K562 treated with DMSO at 1 percent for 48 hours (cell line): ENCODE results near the gene PCDHGB1. TPM values are rescaled to one million over a fixed set of nuclear protein-coding genes. Genes with fewer than 3 reads are reported as not detected.

Experiments
- total RNA-seq: library from RNA; unstranded; fragments of 300-600 nt; gene quantifications from 2 replicates; pipeline ENCODE4 v1.2.3, GENCODE V29; 2022; ENCODE audit warnings: low replicate concordance; ENCODE audit errors: extremely low read depth

The PCDHGB1 gene
- total RNA-seq, 1 experiment from 2014 or later, result not detected

DNA sequence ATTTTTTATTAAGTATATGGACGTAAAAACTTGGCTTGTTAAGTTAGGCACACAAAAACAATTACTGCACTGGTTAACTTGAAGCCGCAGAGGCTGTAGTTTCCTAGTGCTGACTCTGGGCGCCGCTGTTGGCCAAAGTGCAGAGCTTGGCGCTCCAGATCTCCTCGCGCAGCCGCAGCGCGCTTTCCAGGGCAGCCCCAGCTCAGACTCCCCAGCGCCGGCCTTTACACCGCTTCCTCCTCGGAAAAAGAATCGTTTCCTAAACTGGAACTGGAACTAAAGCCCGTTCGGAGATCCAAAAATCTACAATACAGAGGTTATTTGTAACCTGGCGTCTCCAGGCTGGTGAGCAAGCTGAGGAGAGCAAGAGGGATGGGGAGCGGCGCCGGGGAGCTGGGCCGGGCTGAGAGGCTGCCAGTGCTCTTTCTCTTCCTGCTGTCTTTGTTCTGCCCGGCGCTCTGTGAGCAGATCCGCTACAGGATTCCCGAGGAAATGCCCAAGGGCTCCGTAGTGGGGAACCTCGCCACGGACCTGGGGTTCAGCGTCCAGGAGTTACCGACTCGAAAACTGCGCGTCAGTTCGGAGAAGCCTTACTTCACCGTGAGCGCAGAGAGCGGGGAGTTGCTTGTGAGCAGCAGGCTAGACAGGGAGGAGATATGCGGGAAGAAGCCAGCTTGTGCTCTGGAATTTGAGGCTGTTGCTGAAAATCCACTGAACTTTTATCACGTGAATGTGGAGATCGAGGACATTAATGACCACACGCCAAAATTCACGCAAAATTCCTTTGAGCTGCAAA is 48.1 kb downstream of the PCDHGB1 start, which contains the start of gene PCDHGB5:
PCDHGB5 (plus strand) TSS at position 192 of the 796 bp plus-strand sequence; CDS start at position 373, 181 bp downstream.

Other genes with a start within 250 kb of the PCDHGB1 start
- not detected in 2 replicates for gene PCDHB3, start 249.6 kb upstream of the PCDHGB1 start, total RNA-seq
- gene PCDHB4, start 228.3 kb upstream of the PCDHGB1 start, total RNA-seq, result not detected in 2 replicates
- not detected in 2 replicates for gene PCDHB5, start 214.9 kb upstream of the PCDHGB1 start, total RNA-seq
- gene PCDHB6, start 200.0 kb upstream of the PCDHGB1 start, total RNA-seq, result not detected in 2 replicates
- not detected in 2 replicates for gene PCDHB7, start 177.5 kb upstream of the PCDHGB1 start, total RNA-seq
- gene PCDHB8, start 172.3 kb upstream of the PCDHGB1 start, total RNA-seq, result not detected in 2 replicates
- not detected in 2 replicates for gene PCDHB16, start 167.7 kb upstream of the PCDHGB1 start, total RNA-seq
- gene PCDHB9, start 162.9 kb upstream of the PCDHGB1 start, total RNA-seq, result not detected in 2 replicates
- gene PCDHB10, start 157.7 kb upstream of the PCDHGB1 start, total RNA-seq, result not detected in 2 replicates
- gene PCDHB11, start 150.5 kb upstream of the PCDHGB1 start, total RNA-seq, result not detected in 2 replicates
- gene PCDHB12, start 141.4 kb upstream of the PCDHGB1 start, total RNA-seq, result not detected in 2 replicates
- not detected in 2 replicates for gene PCDHB13, start 136.2 kb upstream of the PCDHGB1 start, total RNA-seq
- gene PCDHB14, start 126.8 kb upstream of the PCDHGB1 start, total RNA-seq, result not detected in 2 replicates
- gene PCDHB15, start 104.7 kb upstream of the PCDHGB1 start, total RNA-seq, result not detected in 2 replicates
- gene SLC25A2, start 46.0 kb upstream of the PCDHGB1 start, total RNA-seq, result not detected in 2 replicates
- gene TAF7, start 29.3 kb upstream of the PCDHGB1 start, total RNA-seq, result not detected in 2 replicates
- not detected in 2 replicates for gene PCDHGA1, start 19.6 kb upstream of the PCDHGB1 start, total RNA-seq
- not detected in 2 replicates for gene PCDHGA2, start 11.3 kb upstream of the PCDHGB1 start, total RNA-seq
- gene PCDHGA3, start 6.3 kb upstream of the PCDHGB1 start, total RNA-seq, result not detected in 2 replicates
- gene PCDHGA4, start 4.9 kb downstream of the PCDHGB1 start, total RNA-seq, result not detected in 2 replicates
- not detected in 2 replicates for gene PCDHGB2, start 9.9 kb downstream of the PCDHGB1 start, total RNA-seq
- gene PCDHGA5, start 14.1 kb downstream of the PCDHGB1 start, total RNA-seq, result not detected in 2 replicates
- not detected in 2 replicates for gene PCDHGB3, start 20.1 kb downstream of the PCDHGB1 start, total RNA-seq
- not detected in 2 replicates for gene PCDHGA6, start 23.8 kb downstream of the PCDHGB1 start, total RNA-seq
- gene PCDHGA7, start 32.6 kb downstream of the PCDHGB1 start, total RNA-seq, result not detected in 2 replicates
- not detected in 2 replicates for gene PCDHGB4, start 37.6 kb downstream of the PCDHGB1 start, total RNA-seq
- gene PCDHGA8, start 42.5 kb downstream of the PCDHGB1 start, total RNA-seq, result not detected in 2 replicates
- not detected in 2 replicates for gene PCDHGB5, start 47.8 kb downstream of the PCDHGB1 start, total RNA-seq
- gene PCDHGA9, start 52.7 kb downstream of the PCDHGB1 start, total RNA-seq, result not detected in 2 replicates
- not detected in 2 replicates for gene PCDHGB6, start 57.9 kb downstream of the PCDHGB1 start, total RNA-seq
- gene PCDHGA10, start 62.9 kb downstream of the PCDHGB1 start, total RNA-seq, result not detected in 2 replicates
- gene PCDHGB7, start 67.6 kb downstream of the PCDHGB1 start, total RNA-seq, result not detected in 2 replicates
- not detected in 2 replicates for gene PCDHGA11, start 71.0 kb downstream of the PCDHGB1 start, total RNA-seq
- not detected in 2 replicates for gene PCDHGA12, start 80.4 kb downstream of the PCDHGB1 start, total RNA-seq
- gene PCDHGC3, start 125.9 kb downstream of the PCDHGB1 start, total RNA-seq, result not detected in 2 replicates
- gene PCDHGC4, start 134.9 kb downstream of the PCDHGB1 start, total RNA-seq, result not detected in 2 replicates
- gene PCDHGC5, start 139.0 kb downstream of the PCDHGB1 start, total RNA-seq, result not detected in 2 replicates